ENCODE data around the gene TRERF1. TPM values are rescaled to one million over a fixed set of nuclear protein-coding genes. Genes with fewer than 3 reads are reported as not detected.

Gene TRERF1
- total RNA-seq, 1 donor from 2014 or later = 7.3 TPM

DNA sequence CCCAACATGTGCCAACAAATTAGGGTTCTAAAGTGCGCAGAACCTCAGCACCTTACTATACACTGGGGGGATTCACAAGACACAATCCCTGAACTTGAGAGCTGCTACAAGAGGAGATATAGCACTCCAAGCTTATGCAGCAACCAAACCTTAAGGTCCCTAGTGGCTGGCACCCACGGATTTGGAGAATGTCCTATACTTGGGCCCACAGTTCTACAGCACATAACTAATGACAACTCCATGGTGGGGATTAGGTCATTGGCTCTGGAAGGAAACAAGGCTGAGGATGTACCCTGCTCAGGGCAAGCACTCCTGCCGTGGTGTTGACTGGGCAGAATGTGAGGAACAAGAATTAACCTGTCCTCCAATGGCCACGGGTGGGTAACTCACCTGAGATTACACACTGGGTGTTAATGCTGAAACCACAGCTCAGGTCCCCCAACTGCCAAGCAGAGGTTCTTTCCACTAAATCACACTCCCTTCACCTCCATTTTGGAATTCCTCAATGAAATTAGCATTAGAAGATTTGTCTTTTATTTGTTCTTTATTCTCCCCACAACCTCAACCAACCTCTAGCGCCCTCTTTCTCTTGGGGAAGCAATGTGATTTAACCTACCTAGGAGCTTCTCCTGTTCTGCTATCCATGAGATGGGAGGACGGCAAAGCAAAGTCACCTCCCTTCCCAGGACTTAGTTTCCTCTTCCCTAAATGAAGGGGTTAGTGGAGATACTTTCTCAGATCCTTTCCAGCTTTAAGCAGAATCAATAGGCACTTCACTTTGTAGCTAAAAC, 32.0 kb downstream of the TRERF1 start:
- ATAC-seq = peak; percentile 17

DNA sequence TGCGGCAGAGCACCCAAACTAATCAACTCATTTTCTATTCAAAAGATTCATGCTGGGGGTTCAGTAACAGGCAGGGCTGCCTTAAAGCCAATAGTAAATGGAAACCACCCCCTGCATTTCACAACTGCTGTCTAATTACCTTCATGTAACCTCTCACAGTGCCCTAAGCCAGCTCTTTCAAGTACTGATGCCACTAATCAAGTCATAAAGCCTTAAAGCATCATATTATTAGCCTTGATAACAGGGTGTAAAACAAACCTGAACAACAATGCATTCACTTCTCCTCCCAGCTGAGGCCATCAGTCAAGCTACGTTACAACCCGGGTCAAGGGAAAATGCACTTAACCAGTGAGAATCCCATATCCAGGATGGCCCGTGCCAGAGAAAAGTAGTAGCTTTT, 33.0 kb downstream of the TRERF1 start:
- ATAC-seq = no peak

DNA sequence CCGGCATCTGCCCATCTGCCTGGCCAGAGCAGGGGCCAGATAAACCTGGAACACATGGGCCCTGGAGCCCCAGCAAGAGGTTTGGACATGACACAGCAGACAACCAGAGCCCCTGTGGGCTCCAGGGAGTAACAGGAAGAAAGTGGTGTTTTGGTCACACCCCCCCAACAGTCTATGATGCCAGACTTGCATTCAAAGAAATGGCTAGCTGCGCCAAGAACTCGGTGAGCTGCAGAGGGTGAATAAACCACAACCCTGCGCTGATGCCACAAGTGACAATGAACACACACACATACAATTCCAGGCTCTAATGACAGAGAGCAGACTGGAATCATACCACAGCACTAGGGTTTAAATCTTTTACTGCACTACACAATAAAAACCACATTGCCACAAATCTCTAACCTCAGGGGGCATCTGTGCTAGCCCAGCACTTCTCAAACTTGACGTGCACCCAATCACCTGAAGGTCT, 34.0 kb downstream of the TRERF1 start:
- ATAC-seq = no peak

DNA sequence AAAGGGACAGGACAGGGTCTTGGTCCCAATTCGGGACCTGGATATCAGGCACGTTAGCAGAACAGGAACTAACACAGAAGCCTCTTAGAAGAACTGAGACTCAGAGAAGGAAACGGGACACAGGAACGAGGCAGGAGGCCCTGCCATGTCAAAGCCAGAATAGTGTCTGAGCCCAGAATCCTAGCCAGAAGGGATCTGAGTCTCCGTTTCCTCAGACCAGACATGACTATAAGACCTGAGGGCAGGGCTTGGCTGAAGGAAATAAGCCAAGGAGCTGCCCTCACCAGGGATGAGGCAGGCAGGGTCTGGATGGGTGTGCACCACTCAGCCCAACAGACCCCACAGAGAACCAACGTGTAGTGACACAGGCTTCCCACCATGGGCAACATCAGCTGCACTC, 40.3 kb downstream of the TRERF1 start:
- ATAC-seq = no peak

DNA sequence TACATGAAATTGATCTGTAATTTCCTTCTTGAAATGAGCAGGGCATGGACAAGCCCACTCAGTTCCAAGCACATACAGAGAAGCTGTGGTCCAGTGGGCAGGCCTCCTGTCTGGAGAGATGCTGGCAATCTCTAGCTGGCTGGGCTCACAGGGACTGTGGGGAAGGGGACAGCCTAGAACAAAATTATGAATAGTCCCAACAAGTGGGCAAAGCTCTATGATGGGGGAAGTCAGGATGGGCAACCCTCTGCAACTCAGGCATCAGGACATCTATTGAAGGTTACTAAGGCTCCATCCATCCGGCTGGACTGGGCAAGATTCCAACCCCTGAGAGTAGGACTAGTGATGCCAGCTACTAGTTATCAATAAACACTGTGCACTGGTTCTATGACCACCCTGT, 40.9 kb downstream of the TRERF1 start:
- ATAC-seq = no peak

DNA sequence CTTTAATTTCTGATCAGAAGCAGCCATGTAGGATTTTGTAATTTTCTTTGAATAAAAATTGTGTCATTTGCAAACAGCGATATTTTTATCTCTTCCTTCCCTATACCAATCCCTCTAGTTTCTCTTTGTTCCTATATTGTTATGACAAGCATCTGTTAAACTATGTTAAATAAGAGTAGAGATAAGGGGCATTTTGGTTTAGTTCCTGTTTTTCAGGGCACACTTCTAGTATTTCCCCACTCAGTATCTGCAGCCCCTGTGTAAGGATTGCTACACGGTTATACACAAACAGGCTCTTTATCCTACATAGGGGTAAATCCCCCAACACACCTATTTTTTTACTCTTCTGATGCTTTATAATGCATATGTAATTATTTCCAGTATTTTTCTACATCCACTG, 42.1 kb downstream of the TRERF1 start:
- no peak for ATAC-seq

DNA sequence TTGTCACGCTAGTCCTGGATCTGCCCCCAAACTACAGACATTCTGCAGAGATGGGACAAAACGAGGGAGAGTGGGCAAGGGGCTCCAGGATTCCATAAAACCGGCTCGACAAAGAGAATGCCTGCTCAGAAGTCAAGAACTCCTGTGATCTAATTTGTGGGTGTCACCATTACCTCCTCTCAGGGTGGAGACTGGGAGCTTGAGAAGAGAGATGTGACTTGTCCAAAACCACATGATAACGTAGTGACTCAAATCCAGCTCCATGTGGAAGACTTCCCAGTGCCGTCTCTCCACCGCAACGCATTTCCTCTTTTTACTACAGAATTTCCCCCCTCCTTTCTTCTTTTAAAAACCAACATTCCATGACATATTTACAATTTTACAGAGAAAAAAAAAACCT, 44.3 kb downstream of the TRERF1 start:
- peak; percentile 54 for ATAC-seq

DNA sequence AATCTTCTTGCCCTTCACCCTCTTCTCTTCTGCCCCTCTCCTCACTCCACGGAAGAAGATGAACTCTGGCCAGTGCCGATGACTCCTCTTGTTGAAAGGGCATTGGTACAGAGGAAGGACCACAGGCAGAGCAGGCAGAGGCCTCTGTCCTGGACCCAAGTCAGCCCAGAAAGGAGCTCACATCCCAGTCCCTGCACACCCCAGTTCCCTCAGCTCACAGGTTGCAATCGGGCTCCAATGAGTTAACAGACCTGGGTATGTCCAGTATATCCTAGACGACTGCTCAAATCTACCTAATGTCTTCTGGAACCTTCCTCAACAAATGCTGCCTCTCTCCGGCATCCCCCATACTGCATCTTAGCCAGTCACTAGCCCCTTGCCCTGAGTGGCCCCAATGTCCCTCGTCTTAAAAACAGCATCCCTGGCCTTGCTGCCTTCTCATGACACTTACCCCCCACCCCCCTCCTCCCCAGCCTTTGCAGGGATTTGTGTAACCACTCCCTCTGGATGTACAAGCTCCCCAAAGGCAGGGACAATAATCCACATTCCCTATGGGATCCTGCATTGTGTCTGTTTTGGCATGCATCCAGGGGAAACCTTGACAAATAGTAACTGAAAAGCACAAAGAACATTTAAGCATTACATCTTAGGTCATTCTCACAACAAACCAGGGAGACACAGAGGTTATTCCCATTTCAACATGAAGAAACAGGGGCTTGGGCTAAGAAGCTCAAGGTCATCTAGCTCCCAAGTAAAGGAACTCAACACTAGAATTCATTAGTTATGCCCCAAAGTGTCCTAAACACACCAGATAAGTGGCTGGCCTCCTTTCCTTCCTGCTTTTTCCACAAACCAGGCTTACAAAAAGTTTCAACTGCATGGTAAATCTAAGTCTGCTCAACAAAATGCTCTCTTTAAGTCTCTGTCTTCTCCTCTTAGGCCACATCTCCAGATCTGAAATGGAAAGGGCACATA, 45.1 kb downstream of the TRERF1 start:
- no peak for ATAC-seq

DNA sequence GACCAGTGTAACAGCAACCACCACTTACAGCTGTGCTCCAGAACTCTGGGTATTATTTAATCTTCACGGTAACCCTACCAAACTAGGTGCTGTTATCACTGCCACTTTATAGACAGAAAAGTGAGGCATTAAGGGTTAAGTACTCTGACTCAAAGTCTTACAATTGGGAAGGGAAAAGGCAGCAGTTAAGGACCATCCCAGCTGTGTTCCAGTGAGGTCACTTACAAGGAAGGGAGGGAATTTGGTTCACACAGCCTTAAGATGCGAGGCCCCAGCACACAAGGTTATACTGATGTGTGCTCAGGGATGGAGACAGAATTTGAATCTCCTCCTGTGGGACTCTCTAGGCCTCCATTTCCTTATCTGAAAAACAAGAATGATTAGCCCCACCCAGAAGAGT, 46.7 kb downstream of the TRERF1 start:
- peak; percentile 1 for ATAC-seq

DNA sequence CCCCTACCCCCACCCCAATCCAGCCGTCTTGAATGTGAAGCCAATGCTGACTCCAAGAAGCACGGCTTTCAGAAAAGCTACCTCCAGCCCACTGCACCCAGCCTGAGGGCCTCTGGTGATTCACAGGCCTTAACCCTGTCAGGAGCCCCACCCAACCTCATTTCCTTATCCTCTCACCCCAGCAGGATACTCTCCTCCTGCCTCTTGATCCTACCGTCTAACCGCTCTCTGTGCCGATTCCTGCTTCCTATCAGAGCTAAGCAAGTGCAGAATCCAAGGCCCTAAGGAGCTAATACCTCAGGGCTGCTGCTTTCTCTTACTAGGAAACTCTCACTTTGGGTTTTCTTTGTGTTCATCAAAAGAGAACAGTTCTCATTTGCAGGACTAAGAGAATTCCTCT, 47.2 kb downstream of the TRERF1 start:
- ATAC-seq = peak; percentile 93

DNA sequence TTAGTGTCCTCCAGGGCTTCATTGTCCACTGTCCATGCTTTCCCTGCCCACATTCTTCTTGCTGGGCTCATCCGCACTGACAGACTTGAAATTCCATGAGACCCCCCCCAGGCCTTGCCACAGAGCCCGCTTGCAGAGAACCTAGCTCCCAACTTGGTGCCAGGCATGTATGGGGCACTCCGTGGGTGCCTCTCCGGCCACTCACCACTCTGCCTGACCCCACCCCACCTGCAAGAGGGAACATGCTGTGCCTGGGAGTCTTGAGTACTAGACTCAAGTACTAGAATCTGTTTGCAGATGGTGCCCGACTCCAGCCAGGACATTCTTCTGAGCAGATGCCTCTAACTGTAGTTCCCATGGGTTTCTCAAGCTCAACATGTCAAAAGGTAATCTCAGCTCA, 47.9 kb downstream of the TRERF1 start:
- ATAC-seq = peak; percentile 14

DNA sequence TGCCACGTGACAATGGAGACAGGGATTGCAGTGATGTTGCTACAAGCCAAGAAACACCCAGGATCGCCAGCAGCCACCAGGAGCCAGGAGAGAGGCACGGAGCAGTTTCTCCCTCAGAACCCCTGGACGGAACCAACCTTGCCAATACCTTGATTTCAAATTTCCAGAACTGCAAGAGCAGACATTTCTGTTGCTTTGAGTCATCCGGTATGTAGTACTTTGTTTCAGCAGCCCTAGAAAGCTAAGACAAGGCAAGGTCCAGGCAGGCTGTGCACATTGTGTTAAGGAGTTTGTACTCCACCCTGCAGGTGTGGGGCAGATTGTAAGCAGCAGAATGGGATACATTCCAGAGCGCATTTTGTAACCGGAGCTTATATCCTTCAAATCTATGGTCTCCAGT, 48.3 kb downstream of the TRERF1 start:
- peak; percentile 78 for ATAC-seq

DNA sequence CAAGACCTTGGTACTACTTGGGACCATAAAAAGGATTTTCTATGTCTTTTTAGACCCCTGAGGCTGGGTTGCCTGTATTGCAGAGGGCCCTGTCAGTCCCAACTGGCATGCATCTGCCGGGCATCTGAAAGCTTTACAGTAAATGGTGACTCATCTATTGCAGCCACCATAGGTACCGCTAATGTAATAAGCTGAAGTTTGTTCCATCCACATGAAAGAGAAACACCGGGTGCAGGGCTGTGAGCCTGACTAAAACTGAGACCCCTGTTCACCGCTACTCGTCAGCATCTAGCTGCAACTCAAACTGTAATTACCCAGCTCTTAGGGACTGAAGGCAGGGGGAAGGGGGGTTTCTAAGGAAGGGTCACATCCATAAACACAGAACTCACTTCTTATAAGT, 49.5 kb downstream of the TRERF1 start:
- ATAC-seq = peak; percentile 35

DNA sequence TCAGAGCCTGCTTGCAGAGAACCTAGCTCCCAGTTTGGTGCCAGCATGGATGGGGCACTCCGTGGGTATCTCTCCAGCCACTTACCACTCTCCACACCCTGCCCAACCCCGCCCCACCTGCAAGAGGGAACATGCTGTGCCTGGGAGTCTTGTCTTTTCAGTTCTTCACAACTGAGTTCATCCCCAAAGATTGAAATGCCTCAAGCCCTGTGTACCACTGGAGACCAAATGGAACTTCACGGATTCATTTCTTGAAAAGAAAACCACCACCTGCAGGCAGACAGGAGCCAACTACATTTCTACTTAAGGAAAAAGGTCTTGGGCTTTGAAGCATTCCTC, 50.1 kb downstream of the TRERF1 start:
- peak; percentile 50 for ATAC-seq

DNA sequence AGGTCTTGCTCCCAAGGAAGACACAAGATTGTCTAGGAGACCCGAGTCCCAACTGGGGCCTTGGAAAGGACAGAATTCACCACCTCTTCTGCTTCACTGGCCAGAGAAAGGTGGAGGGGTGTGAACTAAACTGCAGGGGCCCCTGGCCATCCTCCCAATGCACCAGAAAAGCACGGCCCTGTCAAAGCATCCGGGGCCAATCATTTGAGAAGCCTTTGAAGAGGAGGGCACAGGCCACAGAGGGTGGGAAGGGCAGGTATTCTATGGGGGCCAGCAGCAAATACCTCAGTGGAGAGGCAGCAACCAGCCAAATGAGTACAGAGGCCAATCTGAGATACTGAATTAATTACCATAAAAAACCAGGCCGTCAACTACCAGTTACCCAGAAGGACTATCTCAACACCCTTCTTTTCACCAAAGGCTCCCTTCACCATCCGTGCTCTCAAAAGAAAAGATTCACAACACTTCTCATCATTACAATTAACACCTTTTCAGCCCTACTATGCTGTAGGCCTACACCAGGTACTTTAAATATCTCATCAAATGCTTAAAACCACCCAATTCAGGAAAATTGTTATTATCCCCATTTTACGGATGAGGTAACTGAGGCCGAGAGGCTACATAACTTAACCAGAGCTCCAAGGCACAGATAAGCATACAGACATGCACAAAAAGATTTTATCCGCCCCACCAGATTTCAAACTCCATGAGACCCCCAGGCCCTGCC, 50.7 kb downstream of the TRERF1 start:
- ATAC-seq = no peak

DNA sequence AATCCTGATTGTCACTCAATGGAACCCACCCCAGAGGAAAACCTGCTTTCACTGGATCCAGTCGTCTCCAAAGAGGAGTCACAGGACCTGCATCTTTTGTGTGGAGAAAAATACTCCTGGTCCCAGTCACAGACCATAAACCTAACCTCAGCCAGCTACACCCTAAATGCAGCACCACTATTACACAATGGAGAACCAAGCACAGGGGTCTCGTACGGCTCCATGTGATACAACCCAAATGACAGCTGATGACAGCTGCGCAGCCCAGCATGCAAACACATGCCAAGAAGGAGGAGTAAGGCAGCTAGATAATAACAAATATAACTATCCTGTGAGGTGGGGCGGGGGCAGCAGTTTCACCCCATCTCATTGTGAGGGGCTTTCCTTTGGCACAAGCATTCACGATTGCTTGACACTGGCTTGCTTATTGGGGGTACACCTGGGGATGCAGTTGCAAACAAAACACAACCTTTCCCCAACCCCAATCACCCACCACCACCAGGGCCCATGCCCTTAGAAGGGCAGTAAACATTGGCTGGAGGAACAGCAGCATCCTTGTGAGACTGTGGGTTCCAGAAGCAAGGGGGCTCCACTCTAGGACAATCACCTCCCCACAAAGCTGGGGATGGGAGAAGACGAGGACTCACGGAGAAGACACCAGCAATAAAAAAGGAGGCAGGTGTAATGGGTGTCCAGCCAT, 51.5 kb downstream of the TRERF1 start:
- no peak for ATAC-seq

DNA sequence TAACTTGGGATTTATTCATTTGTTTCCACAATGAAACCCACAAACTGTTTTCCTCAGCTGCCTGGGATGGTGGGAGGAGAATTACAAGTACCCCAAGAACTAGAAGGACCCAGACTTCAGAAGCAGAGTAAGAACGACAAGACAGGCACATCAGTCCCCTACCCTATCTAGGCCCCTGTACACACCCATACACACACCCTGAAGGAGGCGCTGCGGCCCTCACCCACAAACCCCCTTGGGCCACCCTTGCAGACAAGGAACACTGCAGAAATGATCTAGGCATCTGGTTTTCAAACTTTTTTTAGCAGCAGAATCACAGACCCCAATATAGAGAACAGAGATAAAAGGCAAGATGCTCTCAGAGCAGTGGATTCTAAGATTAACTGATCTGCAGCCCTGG, 55.0 kb downstream of the TRERF1 start:
- no peak for ATAC-seq

DNA sequence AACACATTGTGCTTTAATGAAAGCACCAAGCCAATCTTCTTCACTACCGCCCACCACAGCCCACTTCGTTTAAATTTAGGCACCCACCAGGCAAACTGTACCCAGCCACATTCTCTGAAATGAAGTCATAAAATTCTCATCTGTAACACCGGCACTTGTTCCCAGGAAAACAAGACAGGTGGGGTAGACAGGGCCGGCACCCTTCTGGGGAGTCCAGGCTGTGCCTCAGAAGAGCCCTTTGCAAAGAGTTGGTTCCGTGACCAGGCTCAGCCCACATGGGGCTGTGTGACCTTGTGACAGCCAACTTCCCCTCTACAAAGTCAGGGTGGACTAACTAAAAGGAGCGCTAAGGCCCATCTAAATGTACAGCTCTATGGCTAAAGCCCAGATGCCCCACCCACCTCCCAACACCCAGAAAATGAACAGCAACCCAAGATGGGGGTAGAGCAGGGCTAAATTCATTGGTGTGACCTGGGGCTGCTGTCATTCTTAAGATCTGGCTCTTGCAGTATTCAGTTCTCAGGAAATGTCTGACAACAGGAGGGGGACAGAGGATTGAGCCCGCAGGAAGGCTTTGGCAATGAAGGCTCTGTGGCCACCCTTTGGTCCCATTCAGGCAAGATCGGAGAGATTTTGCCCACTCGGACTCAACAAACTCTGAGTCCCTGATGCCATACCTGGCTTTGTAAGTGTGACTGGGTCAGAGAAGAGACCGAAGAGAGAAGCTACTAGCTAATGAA, 56.7 kb downstream of the TRERF1 start:
- ATAC-seq = peak; percentile 42

DNA sequence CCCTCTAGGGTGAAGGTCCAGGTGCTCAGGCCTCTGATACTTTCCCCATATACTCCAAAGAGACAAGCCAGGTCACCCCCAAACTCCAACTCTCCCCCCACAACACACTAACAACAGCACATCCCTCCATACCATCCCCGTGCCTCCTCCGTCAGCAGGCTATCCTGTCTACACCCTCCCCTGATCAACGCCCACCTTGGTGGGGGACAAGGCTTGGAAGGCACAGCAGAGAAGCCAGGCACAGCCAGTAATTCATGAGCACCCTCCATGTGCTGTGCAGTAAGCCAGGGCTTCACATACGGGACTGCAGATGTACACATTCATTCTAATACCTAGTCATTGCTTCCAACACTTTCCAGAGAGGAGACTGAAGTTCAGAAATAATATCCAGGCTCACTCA, 57.6 kb downstream of the TRERF1 start:
- no peak for ATAC-seq

DNA sequence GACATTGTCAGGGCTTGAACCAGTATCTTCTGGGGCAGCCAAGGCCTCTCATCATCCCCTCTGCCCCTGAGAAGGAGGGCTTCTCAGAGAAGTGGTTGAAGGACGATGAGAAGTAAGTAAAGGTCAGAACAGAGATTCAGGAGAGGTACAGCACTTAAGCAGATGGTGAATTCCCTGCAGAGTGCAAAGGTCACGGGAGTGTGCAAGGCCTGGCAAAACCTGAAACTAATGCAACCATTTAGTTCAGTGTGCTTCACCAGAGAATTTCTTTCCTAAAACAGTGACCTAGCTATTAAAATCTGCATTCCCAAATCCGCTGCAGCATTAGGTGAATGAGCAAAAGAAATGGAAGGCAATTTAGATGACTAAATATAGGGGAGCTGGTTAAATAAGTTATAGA, 58.4 kb downstream of the TRERF1 start:
- ATAC-seq = no peak

DNA sequence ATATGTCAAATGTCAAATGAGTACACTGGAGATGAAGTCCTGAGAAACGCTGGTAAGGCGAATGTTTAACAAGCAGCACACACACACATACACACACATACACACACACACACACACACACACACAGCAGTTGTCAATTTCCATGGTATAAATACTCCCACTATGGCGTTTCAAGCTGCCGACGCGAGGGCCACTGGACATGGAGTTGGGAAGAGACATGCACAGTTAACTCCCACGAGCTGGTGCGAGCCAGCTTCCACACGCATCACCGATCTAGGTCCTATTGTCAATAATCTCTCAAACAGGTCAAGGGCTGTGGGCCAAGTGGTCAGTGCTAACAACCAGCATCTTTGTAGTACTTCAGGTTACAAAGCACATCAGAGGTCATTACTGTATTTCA, 58.9 kb downstream of the TRERF1 start:
- no peak for ATAC-seq

DNA sequence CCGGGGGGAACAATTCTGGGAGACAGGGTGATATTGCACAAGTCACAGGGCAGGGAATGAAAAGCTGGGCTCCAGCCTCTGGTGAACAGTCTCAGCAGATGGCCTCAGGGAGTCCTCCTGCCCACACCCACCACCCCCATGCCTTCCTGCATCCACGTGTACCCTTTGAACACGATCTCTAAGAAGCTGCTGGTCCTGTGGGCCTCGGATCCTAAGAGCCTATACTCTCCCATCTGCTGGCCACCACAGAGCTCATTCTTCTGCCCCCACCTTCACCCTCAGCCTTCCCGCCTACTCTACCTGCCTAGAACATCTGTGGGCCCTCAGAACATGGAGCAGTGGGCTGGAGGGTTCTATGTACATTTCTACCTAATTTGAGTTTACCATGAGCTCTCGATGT, 60.3 kb downstream of the TRERF1 start:
- ATAC-seq = no peak
